Keratinocyte (primary cell): ENCODE results near the gene MAGI1. TPM values are rescaled to one million over a fixed set of nuclear protein-coding genes. Genes with fewer than 3 reads are reported as not detected.

Experiments used
- DNase-seq: peaks from one replicate; pipeline ENCODE4 v3.0.0-alpha.2; 2011; ENCODE audit warnings: low read depth, missing footprints, low spot score
- FAIRE-seq: peaks from 2 replicates; lab custom pipeline; 2011; peaks lifted over from hg19 to GRCh38; lab: Jason Lieb, UNC
- H2AFZ ChIP-seq: 2 replicates; pipeline ENCODE4 v1.6.0; 2012; ENCODE audit warnings: low read length, control low read depth, inconsistent platforms; ENCODE audit not compliant: control insufficient read depth
- H3K27ac ChIP-seq: 2 replicates; pipeline ENCODE4 v1.5.1; 2011; ENCODE audit warnings: low read length; ENCODE audit not compliant: control insufficient read depth, insufficient read depth
- H3K27me3 ChIP-seq: 3 replicates; pipeline ENCODE4 v1.6.0; 2011; ENCODE audit warnings: low read length; ENCODE audit not compliant: control insufficient read depth, insufficient read depth; ENCODE audit errors: extremely low read depth
- H3K36me3 ChIP-seq, 2 experiments: 2 replicates in 1 of 2; 3 replicates in 1 of 2; pipeline ENCODE4 v1.5.1; 2011; ENCODE audit warnings: low read length in 2 of 2, mild to moderate bottlenecking in 1 of 2; ENCODE audit not compliant: control insufficient read depth in 2 of 2, insufficient read depth in 2 of 2; ENCODE audit errors: extremely low read depth in 1 of 2
- H3K4me1 ChIP-seq: 3 replicates; pipeline ENCODE4 v1.5.1; 2011; ENCODE audit warnings: low read length; ENCODE audit not compliant: control insufficient read depth, insufficient read depth; ENCODE audit errors: extremely low read depth
- H3K4me2 ChIP-seq: 3 replicates; pipeline ENCODE4 v1.6.0; 2011; ENCODE audit warnings: low read depth, low read length; ENCODE audit not compliant: control insufficient read depth, insufficient read depth; ENCODE audit errors: extremely low read depth
- H3K4me3 ChIP-seq, 3 experiments: fragments of 200-600 bp in 1 of 3; sonication (generic) in 1 of 3; 2 replicates in 2 of 3; 3 replicates in 1 of 3; pipeline ENCODE4 v1.5.1; 2011 to 2016; ENCODE audit warnings: low read length in 3 of 3, mild to moderate bottlenecking in 3 of 3, control low read depth in 2 of 3, inconsistent platforms in 1 of 3, low read depth in 1 of 3, mixed read lengths in 1 of 3, mixed run types in 1 of 3, moderate library complexity in 1 of 3; ENCODE audit not compliant: control insufficient read depth in 2 of 3, insufficient read depth in 2 of 3; ENCODE audit errors: extremely low read depth in 1 of 3
- H3K79me2 ChIP-seq: 2 replicates; pipeline ENCODE4 v1.6.0; 2012; ENCODE audit warnings: low read length; ENCODE audit not compliant: control insufficient read depth, insufficient read depth
- H3K9ac ChIP-seq: 3 replicates; pipeline ENCODE4 v1.6.0; 2011; ENCODE audit warnings: low read length; ENCODE audit not compliant: control insufficient read depth, insufficient read depth; ENCODE audit errors: extremely low read depth
- H3K9me1 ChIP-seq: 3 replicates; pipeline ENCODE4 v1.6.0; 2011; ENCODE audit warnings: low read length; ENCODE audit not compliant: control insufficient read depth, insufficient read depth; ENCODE audit errors: extremely low read depth
- H3K9me3 ChIP-seq: 2 replicates; pipeline ENCODE4 v1.5.1; 2012; ENCODE audit warnings: low read depth, low read length; ENCODE audit not compliant: control insufficient read depth
- H4K20me1 ChIP-seq: 3 replicates; pipeline ENCODE4 v1.6.0; 2011; ENCODE audit warnings: low read length; ENCODE audit not compliant: control insufficient read depth, insufficient read depth; ENCODE audit errors: extremely low read depth
- EZH2 ChIP-seq: IDR thresholded peaks from one replicate; pipeline ENCODE4 v1.6.1; 2012; ENCODE audit warnings: inconsistent platforms, mild to moderate bottlenecking, low read length, moderate library complexity
- dilution Hi-C: fragments of 300-500 bp; cut with MboI; formaldehyde crosslinking; loops from one replicate; pipeline ENCODE4 v1.7.0; 2020; ENCODE audit warnings: low sequenced_read_pairs; ENCODE audit not compliant: extremely low pct_ligation_motif_present
- polyA plus RNA-seq, 5 experiments: library from polyadenylated mRNA; depleted of rRNA in 3 of 5; stranded (reverse) in 3 of 5; stranded (forward) in 1 of 5; unstranded in 1 of 5; fragments of >200 nt; gene quantifications; 1 replicate in 1 of 5; 2 replicates in 3 of 5; 3 replicates in 1 of 5; pipeline versions ENCODE4 v1.2.1 to v1.2.3, GENCODE V29; 2011 to 2012; ENCODE audit warnings: missing spikeins in 2 of 5, low read depth in 1 of 5, low replicate concordance in 1 of 5
- TF ChIP-seq, protein P1 (sequence below), 3 experiments: IDR thresholded peaks in 1 of 3; conservative IDR thresholded peaks in 1 of 3; optimal IDR thresholded peaks in 1 of 3; 2 replicates in 2 of 3; 3 replicates in 1 of 3; pipeline versions ENCODE3 to v1.5.1; 2011; ENCODE audit warnings: low read length in 3 of 3, mild to moderate bottlenecking in 3 of 3, moderate library complexity in 2 of 3, control low read depth in 1 of 3, inconsistent platforms in 1 of 3; ENCODE audit not compliant: insufficient read depth in 2 of 3; ENCODE audit errors: extremely low read depth in 1 of 3

MAGI1 gene
- polyA plus RNA-seq, 1 donor (not counting 4 experiments of a cell fraction or from before 2014, with no cell fraction given), result 10.9 TPM

DNA sequence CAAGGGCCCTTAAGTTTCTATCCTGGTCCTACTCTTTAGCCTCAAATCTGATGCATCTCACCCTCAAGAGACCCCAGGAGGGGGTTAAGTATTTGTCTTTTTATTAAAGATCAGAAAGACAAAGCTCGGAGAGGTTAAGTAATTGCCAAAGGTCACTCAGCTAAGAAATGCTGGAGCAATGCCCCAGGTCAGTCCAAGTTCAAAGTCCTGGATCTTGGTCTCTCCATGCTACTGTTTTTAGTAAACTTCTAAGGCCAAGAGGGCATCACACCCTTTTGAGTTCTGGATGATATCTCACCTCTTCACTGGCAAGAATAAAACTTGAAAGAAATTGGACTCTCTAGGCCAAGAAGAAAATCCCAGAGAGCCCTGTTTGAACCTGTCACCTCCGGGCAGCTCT, 488.6 kb downstream of the MAGI1 start:
- Histone ChIP-seq H3K9me3 (no peaks in the 10 kb centered on the region), H3K36me3 (no peaks in the 10 kb centered on the region), H3K9me1 (no peaks in the 10 kb centered on the region), H3K27me3 (peaks cover 22% of the 10 kb centered on the region), H3K79me2 (no peaks in the 10 kb centered on the region), H3K27ac (no peak overlapping the region), H3K4me1 (no peaks in the 10 kb centered on the region), H3K4me3 (no peak overlapping the region), H3K4me2 (no peak overlapping the region), H2AFZ (no peak overlapping the region), H3K9ac (no peak overlapping the region), H4K20me1 (no peaks in the 10 kb centered on the region)
- no peak for DNase-seq
- no peak for TF ChIP-seq EZH2
- TF ChIP-seq, protein P1, sequence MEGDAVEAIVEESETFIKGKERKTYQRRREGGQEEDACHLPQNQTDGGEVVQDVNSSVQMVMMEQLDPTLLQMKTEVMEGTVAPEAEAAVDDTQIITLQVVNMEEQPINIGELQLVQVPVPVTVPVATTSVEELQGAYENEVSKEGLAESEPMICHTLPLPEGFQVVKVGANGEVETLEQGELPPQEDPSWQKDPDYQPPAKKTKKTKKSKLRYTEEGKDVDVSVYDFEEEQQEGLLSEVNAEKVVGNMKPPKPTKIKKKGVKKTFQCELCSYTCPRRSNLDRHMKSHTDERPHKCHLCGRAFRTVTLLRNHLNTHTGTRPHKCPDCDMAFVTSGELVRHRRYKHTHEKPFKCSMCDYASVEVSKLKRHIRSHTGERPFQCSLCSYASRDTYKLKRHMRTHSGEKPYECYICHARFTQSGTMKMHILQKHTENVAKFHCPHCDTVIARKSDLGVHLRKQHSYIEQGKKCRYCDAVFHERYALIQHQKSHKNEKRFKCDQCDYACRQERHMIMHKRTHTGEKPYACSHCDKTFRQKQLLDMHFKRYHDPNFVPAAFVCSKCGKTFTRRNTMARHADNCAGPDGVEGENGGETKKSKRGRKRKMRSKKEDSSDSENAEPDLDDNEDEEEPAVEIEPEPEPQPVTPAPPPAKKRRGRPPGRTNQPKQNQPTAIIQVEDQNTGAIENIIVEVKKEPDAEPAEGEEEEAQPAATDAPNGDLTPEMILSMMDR (optimal IDR thresholded peaks at IDR 0.05 in 1 of 3, IDR thresholded peaks at IDR 0.05 in 1 of 3, conservative IDR thresholded peaks at IDR 0.05 in 1 of 3; ENCODE audit: extremely low read depth in 1 of 3, insufficient read depth in 2 of 3, low read length in 3 of 3), result no peak
- FAIRE-seq, result no peak
- dilution Hi-C loops, result no loop called here

DNA sequence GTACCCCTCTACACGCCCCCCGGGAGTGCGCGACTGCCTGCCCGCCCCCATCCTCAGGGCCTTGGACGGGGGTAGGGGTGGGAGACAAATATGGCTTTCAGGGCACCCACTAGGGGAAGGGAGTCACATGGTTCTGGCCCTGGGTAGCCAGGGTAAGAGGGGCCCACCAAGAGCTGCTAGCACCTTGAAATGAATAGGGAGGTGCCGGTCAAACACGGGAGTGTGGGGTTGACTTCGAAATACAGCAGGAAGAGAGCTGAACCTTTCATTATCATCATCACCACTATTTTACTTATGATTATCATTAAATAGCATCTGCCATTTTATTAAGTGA, 489.1 kb downstream of the MAGI1 start:
- dilution Hi-C loops, result no loop called here
- Histone ChIP-seq H3K4me2 (peak overlapping the region; percentile 37), H3K9me3 (no peaks in the 10 kb centered on the region), H3K4me3 (no peak overlapping the region), H3K4me1 (no peaks in the 10 kb centered on the region), H4K20me1 (no peaks in the 10 kb centered on the region), H3K27ac (no peak overlapping the region), H3K79me2 (no peaks in the 10 kb centered on the region), H3K36me3 (no peaks in the 10 kb centered on the region), H3K9ac (no peak overlapping the region), H2AFZ (no peak overlapping the region), H3K9me1 (no peaks in the 10 kb centered on the region), H3K27me3 (peaks cover 22% of the 10 kb centered on the region)
- no peak for TF ChIP-seq EZH2
- TF ChIP-seq, protein P1 (optimal IDR thresholded peaks at IDR 0.05 in 1 of 3, IDR thresholded peaks at IDR 0.05 in 1 of 3, conservative IDR thresholded peaks at IDR 0.05 in 1 of 3; ENCODE audit: extremely low read depth in 1 of 3, insufficient read depth in 2 of 3, low read length in 3 of 3), result no peak
- FAIRE-seq (no peak), DNase-seq (no peak)
